ENCODE measurements around the gene PPP1R13B. TPM values are rescaled to one million over a fixed set of nuclear protein-coding genes. Genes with fewer than 3 reads are reported as not detected.

PPP1R13B gene
- total and polyA plus RNA-seq, 2 experiments from 2014 or later: 88.5 to 124 TPM

GRCh38 chr14:103700753-103701490, 146.5 kb downstream of the PPP1R13B start:
- Histone ChIP-seq H3K27me3 (no peaks in the 10 kb centered on the region), H3K4me1 (ENCODE audit: low read depth) (no peaks in the 10 kb centered on the region), H3K27ac (no peak overlapping the region), H3K9me3 (ENCODE audit: low read depth) (no peaks in the 10 kb centered on the region), H3K4me3 (no peak overlapping the region), H3K36me3 (peaks cover 4% of the 10 kb centered on the region)
- no peak for TF ChIP-seq CTCF (IDR thresholded peaks at IDR 0.05; ENCODE audit: low read depth, low read length)
- no peak for DNase-seq (ENCODE audit: low read depth in 1 of 2, low spot score in 1 of 2)

- H3K27me3 ChIP-seq: no peaks in the 10 kb centered on the region
- DNase-seq (ENCODE audit: low read depth in 1 of 2, low spot score in 1 of 2): no peak
- H3K4me3 ChIP-seq: no peak overlapping the region
- peaks cover 4% of the 10 kb centered on the region for H3K36me3 ChIP-seq
- no peaks in the 10 kb centered on the region for H3K4me1 ChIP-seq (ENCODE audit: low read depth)
- no peak overlapping the region for H3K27ac ChIP-seq
- H3K9me3 ChIP-seq (ENCODE audit: low read depth): no peaks in the 10 kb centered on the region
- no peak for TF ChIP-seq CTCF (IDR thresholded peaks at IDR 0.05; ENCODE audit: low read depth, low read length)
These were observed 147.2 kb downstream of the PPP1R13B start for GRCh38 chr14:103699901-103700752.

GRCh38 chr14:103699261-103699661, 148.1 kb downstream of the PPP1R13B start:
- H3K4me3 ChIP-seq: no peak overlapping the region
- H3K4me1 ChIP-seq (ENCODE audit: low read depth): no peaks in the 10 kb centered on the region
- H3K27ac ChIP-seq: no peak overlapping the region
- no peaks in the 10 kb centered on the region for H3K9me3 ChIP-seq (ENCODE audit: low read depth)
- H3K27me3 ChIP-seq: no peaks in the 10 kb centered on the region
- no peak for TF ChIP-seq CTCF (IDR thresholded peaks at IDR 0.05; ENCODE audit: low read depth, low read length)
- peaks cover 3% of the 10 kb centered on the region for H3K36me3 ChIP-seq
- DNase-seq (ENCODE audit: low read depth in 1 of 2, low spot score in 1 of 2): no peak

- Histone ChIP-seq H3K27me3 (no peaks in the 10 kb centered on the region), H3K36me3 (peaks cover 8% of the 10 kb centered on the region), H3K9me3 (ENCODE audit: low read depth) (no peaks in the 10 kb centered on the region), H3K4me1 (ENCODE audit: low read depth) (no peaks in the 10 kb centered on the region), H3K27ac (no peak overlapping the region), H3K4me3 (no peak overlapping the region)
- no peak for TF ChIP-seq CTCF (IDR thresholded peaks at IDR 0.05; ENCODE audit: low read depth, low read length)
- DNase-seq (ENCODE audit: low read depth in 1 of 2, low spot score in 1 of 2): no peak
These were observed 148.8 kb downstream of the PPP1R13B start for GRCh38 chr14:103698380-103699260.

Data from cardiac muscle cell (in vitro differentiated cells and primary cell).